ENCODE results near the gene NUDT4.
"Not testable (repeated sequence)": the region's sequence is repeated elsewhere in the genome, so short reads cannot be mapped to it uniquely, and the experiment has no call there.

NUDT4 gene

DNA sequence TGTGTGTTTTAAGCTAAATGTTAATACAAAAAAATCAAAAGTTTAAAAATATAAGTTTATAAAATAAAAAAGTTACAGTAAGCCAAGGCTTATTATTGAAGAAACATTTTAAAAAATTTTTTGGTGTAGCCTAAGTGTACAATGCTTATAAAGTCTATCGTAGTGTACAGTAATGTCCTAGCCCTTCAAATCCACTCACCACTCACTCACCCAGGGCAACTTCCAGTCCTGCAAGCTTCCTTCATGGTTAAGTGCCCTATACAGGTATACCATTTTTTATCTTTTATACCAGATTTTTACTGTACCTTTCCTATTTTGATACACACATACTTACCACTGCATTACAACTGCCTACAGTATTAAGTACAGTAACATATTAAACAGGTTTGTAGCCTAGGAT lies 52.1 kb downstream of the NUDT4 start:
- no peak for DNase-seq

DNA sequence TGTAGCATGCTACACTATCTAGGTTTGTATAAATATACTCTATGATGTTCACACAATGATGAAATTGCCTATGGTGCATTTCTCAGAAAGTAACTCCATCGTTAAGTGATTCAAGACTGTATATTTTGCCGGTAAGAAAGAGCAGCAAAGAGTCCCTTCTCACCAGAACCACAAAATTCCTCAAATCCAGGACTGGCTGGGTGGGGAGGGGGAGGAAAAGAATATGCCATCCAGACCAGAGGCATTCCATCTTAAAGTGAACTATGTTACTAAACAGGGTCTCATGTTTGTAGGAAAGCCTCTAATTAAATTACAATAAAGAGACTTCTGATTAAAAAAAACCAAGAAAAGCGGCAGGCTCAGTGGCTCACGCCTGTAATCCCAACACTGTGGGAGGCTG lies 52.6 kb downstream of the NUDT4 start:
- no peak for DNase-seq

DNA sequence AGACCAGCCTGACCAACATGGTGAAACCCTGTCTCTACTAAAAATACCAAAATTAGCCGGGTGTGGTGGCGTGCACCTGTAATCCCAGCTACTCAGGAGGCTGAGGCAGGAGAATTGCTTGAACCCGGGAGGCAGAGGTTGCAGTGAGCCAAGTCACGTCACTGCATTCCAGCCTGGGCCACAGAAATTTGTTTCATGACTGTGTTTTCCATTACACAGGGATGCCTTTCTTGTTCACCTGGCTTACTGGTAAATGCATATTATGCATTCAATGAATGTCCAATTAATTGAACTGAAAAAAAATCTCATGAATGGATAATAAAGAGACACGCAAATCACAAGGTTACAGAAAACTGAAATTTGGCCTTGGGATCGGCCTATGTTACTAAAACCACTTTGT lies 54.3 kb downstream of the NUDT4 start:
- not testable (repeated sequence) for DNase-seq

DNA sequence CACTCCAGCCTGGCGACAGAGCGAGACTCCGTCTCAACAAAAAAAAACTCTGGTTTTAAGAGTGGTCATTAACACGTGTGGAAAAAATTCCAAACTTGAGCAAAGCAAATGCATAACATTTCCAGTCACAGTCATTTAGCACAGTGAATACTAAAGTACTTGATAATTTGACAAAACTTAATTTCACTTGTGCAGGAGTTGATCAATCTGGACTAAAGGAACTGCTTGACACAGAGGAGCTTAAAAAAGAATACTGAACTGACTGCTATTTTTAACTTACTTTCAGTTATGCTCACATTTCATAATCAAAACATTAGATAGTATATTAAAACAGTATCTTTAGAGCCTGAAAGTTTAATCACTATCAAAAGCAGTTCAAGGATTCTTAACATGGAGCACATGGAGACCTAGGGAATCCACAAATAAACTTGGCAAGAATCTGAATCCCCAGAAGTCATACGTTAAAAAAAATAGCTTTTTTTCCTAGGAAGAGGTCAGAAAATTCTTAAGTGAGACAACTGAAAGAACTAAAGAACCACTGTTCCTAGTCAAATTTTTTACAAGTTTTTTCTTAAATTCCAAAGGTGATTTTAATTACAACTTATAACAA lies 56.6 kb downstream of the NUDT4 start:
- DNase-seq: no peak

DNA sequence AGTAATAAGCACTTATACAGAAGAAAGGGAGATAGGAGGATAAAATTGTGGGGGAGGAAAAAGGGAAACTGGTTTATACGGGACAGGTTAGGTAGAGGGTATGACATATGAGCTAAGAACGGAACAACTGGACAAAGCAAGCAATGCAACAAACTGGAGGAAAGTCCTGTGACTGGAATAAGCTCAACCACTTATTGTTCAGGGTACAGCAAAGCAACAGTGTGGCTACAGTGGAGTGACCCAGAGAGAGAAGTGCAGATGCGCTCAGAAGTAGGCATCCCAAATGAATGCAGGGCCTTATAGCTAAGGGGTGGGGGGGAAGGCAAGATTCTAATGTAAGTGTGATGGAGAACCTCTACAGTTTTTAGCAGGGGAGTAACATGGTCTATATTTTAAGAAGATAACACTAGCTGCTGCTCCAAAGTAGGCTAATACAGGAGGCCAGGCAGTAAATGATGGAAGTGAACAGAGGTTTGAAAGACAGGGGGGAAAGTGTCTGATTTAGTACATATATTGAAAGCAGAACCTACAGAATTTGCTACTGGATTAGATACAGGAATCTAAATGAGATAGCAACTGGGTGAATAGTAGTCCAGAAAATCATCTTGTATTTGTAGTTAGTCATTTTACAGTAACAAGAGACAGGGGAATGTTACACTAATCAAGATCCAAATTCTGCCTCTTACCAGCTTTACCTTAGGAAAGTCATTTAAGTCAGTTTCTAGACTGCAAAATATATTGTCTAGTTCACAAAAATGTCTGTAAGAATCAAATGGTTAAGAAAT lies 60.7 kb downstream of the NUDT4 start:
- no peak for DNase-seq

DNA sequence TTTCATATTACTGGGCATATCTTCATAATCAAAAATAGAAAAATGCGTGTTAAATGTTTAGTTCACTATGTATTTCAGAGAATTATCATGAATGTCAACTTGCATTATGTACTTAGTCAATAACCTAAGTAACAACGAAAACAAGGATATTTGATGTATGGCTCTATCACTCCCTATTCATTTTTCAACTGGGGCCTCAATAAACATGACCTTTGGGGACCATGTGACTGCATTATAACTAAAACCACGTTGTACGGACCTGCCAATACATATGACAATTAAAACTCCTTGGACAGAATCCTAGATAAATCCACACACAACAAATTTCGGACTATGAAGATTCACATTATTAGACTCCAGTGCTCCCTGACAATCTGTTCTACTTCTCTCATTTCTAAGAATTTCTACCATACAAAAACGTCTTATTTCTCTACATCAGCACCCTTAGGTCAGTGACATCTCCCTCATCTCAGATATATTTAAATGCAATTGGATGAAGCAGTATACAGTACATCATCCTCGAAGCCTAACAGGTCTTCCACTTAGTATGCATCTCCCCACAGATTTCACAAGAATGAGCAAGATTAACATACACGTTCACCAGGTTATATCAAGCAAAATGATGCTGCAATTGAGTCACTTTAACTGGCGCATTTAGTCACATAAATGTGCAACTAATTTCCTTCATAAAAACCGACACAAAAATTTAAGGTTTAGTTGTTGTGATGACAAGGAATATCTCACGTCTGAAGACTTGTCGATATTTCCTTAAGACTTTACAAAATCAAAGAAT lies 62.5 kb downstream of the NUDT4 start:
- DNase-seq: no peak

DNA sequence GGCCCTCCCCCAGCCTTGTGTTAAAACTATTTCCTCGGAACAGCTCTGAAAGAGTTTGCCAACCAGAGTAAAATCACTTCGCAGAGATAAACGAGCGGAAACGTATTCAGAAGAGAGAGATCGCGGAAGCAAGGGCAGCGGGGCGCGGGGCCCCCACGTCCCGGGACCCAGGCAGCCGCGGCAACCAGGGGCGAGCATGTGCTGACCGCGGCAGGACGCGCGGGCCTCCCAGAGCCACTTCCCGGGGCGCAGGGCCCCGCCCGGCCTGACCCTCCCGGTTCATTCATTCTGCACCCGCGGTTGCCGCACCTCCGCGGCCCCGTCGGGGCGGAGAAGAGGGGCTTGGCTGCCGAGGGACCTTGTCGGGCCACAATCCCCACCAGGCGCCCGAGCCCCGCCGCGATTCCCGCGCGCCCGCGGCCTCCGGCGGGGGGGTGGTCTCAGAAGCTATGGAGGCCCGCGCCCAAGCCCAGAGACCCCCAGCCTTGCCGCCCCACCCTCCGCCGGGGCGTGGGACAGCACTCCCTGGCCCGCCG lies 63.4 kb downstream of the NUDT4 start:
- peak; percentile 28 for DNase-seq

DNA sequence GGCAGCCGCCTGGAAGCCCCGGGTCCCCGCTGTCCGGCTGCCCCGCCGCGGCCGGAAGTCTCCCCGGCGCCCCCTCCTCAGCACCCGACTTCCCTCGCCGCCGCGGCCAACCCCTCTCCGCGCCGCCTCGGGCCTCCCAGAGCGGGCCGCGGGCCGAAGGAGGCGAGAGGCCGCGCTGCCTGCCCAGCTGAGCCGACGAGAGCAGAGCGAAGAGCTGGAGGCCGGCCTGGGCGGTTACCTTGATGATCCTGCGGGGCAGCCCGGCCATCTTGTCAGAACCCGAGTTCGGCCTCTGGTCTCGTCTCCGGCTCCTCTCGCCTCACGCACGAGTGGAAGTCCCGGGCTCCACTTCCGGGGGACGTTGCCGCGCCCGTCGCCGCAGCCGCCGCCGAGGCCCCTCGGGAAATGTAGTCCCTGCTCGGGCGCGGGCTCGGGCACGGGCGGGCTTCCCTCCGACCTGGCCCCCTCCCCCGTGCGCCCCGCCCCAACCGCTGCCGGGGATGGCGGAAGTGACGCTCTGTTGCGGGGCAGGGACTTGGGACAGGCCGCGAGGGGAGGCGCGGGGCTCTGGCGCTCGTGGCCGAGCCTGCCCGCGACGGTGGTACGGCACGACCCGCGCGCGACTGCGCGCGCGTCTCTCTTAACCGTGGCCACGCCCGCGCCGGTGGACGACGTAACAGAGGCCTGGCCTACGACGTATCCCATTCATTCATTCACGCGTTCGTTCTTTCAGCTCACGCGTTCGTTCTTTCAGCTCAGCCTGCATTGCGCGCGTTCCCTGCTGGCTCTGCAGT lies 64.1 kb downstream of the NUDT4 start, which contains the start of gene UBE2N:
Gene UBE2N (minus strand): TSS at position 331 of the 794 bp plus-strand sequence. CDS start 63 bp downstream, at position 268.
- peak; percentile 84 for DNase-seq

DNA sequence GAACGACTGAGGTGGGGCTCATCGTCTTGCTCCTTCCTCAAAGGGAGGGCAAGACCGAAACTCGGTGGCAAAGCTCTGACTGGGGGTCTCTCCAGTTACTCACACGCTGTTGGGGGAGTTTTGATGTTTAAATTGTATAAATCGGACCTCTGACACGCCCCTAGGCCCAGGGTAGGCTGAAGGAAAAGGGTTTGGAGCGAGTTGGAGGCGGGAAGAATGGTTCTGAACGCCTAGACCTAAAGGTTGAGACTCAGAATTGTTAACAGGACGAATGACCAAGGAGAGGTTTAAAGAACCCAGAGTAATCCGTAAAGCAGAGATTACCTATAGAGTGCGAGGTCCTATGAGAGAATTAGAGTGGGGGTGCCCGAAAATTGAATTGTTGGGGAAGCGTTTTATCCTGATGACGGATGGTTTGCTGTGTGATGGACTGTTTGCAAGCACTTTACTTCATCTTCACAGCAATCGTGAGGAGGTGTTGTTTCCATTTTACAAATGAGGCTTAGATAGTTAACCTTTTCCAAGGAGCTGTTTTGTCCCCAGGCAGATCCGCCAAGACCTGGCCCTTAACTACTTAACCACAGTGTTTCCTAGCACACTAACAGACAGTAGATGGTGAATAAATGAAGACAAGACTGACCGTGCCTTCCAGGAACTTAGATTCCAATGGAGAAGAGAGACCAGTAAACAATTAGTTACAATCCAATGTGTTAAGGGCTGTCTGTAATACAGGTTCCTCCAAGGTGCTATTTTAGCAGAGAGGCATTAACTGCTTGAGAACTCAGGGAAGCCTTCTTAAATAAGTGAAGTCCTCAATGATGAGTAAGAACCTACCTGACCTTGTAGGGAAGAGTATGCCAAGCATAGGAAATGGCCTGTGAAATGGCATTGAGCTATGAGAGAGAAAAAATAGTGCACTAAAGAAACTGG lies 65.0 kb downstream of the NUDT4 start:
- DNase-seq: no peak

DNA sequence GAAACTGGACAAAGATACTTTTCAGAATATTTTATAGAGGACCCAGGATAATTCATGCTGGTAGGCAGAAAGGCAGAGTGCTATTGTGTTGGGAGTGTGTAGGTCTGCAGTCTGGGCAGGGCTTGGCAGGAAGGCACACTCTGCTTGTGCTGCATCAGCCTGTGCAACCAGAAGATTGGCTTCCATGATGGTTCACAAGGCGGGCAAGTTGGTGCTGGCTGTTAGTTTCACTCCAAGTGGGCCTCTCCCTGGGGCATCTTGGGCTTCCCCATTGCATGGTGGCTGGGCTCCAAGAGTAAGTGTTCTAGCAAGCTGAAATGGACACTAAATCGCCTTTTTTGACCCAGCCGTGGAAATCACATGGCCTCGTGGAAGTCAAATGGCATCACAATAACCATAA lies 65.9 kb downstream of the NUDT4 start:
- DNase-seq: no peak

DNA sequence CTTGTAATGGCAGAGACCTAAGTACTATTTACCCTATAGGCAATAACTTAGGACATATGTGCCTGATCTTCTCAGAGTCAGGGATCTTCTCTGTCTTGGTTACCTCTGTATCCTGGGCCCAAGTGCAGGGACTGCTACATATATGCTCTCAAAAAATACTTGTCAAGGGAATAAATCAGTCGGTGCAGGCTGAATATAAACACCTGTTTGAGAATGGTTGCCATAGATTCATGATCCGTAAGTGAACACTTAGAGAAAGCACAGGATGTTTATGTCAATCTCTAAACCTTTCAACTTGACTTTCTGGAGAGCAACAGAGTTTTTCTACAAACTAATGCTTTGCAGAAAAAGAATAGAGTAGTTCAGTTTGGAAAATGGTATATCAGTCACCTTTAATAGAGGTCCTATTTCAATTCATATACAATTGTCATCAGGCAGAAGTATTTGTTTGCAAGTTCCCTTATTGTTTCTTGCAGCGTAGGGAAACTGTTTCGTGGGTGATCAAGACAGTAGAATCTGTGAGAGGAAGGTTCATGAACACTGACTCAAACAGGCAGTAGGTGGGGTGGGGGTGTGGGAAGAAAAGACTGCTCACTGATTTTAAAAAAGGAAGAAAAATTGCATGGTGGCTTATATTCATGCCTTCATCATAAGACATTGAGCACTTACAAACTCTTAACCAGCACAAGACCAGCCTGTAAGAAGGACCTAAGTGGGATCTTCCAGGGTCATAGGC lies 70.0 kb downstream of the NUDT4 start:
- no peak for DNase-seq

DNA sequence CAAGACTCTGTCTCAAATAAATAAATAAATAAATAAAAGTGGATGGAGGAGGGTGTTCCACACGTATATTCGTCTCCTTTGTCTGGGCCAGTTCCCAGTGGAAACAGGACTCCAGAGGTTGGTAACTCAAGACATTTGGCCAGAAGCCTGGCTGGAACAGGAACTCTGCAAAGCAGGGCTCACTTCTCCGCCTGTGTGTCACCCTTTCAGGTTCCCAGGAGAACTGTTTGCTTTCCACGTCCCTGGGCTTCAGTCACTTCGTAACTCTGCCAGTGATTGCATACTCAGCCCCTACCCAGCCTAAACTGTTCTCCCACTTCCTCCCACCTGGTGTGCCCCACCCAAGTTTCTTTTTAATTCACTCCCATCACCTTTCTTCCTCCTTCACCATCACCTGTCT lies 71.1 kb downstream of the NUDT4 start:
- no peak for DNase-seq

DNA sequence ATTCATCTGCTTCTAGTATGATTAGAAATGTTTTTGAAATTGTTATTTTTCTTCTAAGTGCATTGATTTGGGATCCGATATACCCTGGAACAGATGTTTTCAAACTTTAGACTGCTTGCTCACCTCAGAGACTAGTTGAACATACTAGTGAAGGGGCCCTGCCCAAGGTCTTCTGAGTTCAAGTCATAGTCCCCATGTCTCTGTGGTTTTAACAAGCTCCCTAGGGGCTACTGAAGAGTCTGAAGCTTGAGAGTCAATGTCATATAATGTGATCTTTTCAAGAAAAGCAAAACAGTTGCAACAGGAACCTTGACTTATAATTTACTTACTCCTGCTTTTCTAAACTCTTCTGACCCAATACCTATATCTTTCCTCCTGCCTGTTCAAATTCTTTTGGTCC lies 71.6 kb downstream of the NUDT4 start:
- no peak for DNase-seq

DNA sequence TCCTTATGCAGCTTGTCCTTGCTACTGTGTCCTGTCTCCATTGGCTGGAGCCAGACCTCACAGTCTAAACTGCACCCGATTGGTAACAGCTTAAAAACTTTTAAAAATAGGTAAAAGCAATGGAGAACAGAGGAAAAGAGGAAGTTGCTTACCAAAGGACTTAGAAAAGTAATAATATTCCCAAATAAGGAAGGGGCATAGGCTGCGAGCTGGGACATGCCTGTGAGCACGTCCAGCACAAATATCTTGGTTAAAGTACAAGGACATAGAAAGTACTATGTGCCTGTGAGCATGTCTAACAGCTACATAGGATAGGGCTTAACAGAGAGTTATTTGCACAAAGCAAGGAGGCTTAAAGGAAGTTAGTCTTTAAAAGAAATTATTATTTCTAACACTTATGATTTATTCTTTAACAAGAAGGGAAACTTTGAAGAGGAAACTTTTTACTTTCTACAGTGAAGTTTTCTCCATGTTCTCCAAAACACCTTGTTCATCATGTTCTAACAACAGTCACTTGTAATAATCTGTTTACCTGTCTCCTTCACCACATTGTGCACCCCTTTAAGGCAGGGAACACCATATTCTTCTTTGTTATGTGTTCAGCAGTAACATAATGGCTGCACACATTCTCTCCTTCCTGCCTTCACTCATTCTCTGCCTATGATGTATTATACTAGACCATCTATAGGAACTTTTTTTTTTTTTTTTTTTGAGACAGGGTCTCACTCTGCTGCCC lies 73.9 kb downstream of the NUDT4 start:
- no peak for DNase-seq

DNA sequence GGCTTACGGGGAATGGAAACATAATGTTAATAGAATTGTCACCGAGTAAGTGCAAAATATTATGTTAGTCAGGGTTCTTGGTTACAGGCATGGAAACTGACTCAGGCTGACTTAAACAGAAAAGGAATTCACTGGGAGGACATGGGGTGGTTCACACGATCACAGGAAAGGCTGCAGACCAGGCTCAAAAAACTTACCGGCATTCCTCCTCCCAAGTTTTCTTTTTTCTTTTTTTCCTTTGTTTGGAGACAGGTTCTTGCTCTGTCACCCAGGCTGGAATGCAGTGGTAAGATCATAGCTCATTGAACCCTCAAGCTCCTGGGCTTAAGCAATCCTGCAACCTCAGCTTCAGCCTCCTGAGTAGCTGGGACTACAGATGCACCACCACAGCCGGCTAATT lies 75.9 kb downstream of the NUDT4 start:
- DNase-seq: no peak

DNA sequence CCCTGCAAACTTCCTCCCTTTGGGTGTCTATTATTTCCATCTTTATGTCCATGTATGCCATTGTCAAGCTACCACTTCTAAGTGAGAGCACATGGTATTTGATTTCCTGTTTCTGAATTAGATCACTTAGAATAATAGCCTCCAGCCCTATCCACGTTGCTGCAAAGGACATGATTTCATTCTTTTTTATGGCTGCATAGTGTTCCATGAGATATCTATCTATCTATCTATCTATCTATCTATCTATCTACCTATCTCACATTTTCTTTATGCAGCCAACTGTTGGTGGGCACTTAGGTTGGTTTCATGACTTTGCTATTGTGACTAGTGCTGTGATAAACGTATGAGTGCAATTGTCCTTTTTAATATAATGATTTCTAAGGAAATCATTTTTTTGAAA lies 78.4 kb downstream of the NUDT4 start:
- no peak for DNase-seq

All from NK-92 treated with Interleukin-12 subunit alpha and Interleukin-12 subunit beta, amount 100 ng/mL, for 24 hours (cell line).